COLO668 (cell line): ENCODE data around the gene ATP1B4.
"Not testable (repeated sequence)": the region's sequence is repeated elsewhere in the genome, so short reads cannot be mapped to it uniquely, and the experiment has no call there.

Experiments
- DNase-seq: peaks from one replicate; lab custom pipeline; 2025; ENCODE audit not compliant: unreplicated experiment; lab: John Stamatoyannopoulos, UW

The ATP1B4 gene

GRCh38 chrX:120361764-120362305 lies at the start of gene ATP1B4:
Gene ATP1B4 (plus strand): TSS chrX:120362089. CDS start chrX:120362169, 80 bp downstream.
- no peak for DNase-seq

- no peak for DNase-seq
Observed at GRCh38 chrX:120315776-120316175, 46.1 kb upstream of the ATP1B4 start.

GRCh38 chrX:120316587-120317283 lies 45.2 kb upstream of the ATP1B4 start:
- DNase-seq = no peak

GRCh38 chrX:120318411-120318810 lies 43.5 kb upstream of the ATP1B4 start:
- DNase-seq = no peak

- no peak for DNase-seq
Observed at GRCh38 chrX:120321520-120322281, 40.2 kb upstream of the ATP1B4 start.

GRCh38 chrX:120331116-120331515 lies 30.8 kb upstream of the ATP1B4 start:
- no peak for DNase-seq

GRCh38 chrX:120332394-120332793 lies 29.5 kb upstream of the ATP1B4 start:
- no peak for DNase-seq

GRCh38 chrX:120334151-120334550 lies 27.7 kb upstream of the ATP1B4 start:
- no peak for DNase-seq

GRCh38 chrX:120334603-120335002 lies 27.3 kb upstream of the ATP1B4 start:
- no peak for DNase-seq

- no peak for DNase-seq
Observed at GRCh38 chrX:120335289-120335688, 26.6 kb upstream of the ATP1B4 start.

GRCh38 chrX:120336899-120337298 lies 25.0 kb upstream of the ATP1B4 start:
- DNase-seq = no peak

GRCh38 chrX:120344566-120344965 lies 17.3 kb upstream of the ATP1B4 start:
- not testable (repeated sequence) for DNase-seq

- DNase-seq = no peak
Observed at GRCh38 chrX:120350450-120351138, 11.3 kb upstream of the ATP1B4 start.

- DNase-seq = no peak
Observed at GRCh38 chrX:120356084-120356483, 5.8 kb upstream of the ATP1B4 start.

- no peak for DNase-seq
Observed at GRCh38 chrX:120357186-120357585, 4.7 kb upstream of the ATP1B4 start.

GRCh38 chrX:120358737-120359456 lies 3.0 kb upstream of the ATP1B4 start:
- DNase-seq = no peak

GRCh38 chrX:120365320-120365719 lies 3.4 kb downstream of the ATP1B4 start:
- DNase-seq = peak; percentile 30

- no peak for DNase-seq
Observed at GRCh38 chrX:120365968-120366367, 4.1 kb downstream of the ATP1B4 start.

GRCh38 chrX:120366794-120367193 lies 4.9 kb downstream of the ATP1B4 start:
- no peak for DNase-seq

GRCh38 chrX:120367402-120368109 lies 5.7 kb downstream of the ATP1B4 start:
- DNase-seq = no peak
